HepG2 (cell line): ENCODE data around the gene QRICH2. TPM values are rescaled to one million over a fixed set of nuclear protein-coding genes. Genes with fewer than 3 reads are reported as not detected.

Experiments used
- ATAC-seq: fragments of 200-7000 bp; cut with Tn5 transposase; 3 replicates; pipeline ENCODE4 v1.9.1; 2020; ENCODE audit warnings: mild to moderate bottlenecking, moderate library complexity
- BruUV-seq: library from RNA; stranded (reverse); fragments of 400-500 nt; replicated peaks from 2 replicates; lab custom pipeline; 2021; lab: Mats Ljungman, UMichigan
- CTCF ChIA-PET: fragments of 300-600 bp; formaldehyde crosslinking; extraction: SDS; loops from one replicate; lab custom pipeline; 2021; ENCODE audit warnings: low total read pairs, inconsistent platforms, low intra/inter-chr PET ratio; lab: Yijun Ruan, JAX
- POLR2A ChIA-PET: fragments of 350-600 bp; sonication (Branson Sonifier 250); formaldehyde crosslinking; loops from one replicate; lab custom pipeline; 2020; ENCODE audit warnings: antibody characterized with exemption, inconsistent platforms; lab: Yijun Ruan, JAX
- DNase-seq: peaks from one replicate; pipeline ENCODE4 v3.0.0-alpha.2; 2015; ENCODE audit warnings: low spot score
- FAIRE-seq: peaks from 3 replicates; lab custom pipeline; 2011; peaks lifted over from hg19 to GRCh38; lab: Jason Lieb, UNC
- H2AFZ ChIP-seq: one replicate; pipeline ENCODE4 v1.6.1; 2011; ENCODE audit warnings: low read length, inconsistent platforms
- H3K27ac ChIP-seq: fragments of 300-600 bp; 3 replicates; pipeline ENCODE4 v1.8.0; 2011; ENCODE audit warnings: mixed run types, mild to moderate bottlenecking, mixed read lengths, low read length, inconsistent platforms; ENCODE audit not compliant: insufficient read depth; ENCODE audit errors: extremely low read length
- H3K27me3 ChIP-seq, 2 experiments: fragments of 200-600 bp in 1 of 2; 2 replicates in 1 of 2; 3 replicates in 1 of 2; pipeline versions ENCODE4 v1.6.0 to v1.8.0; 2011; ENCODE audit warnings: low read length in 2 of 2, mild to moderate bottlenecking in 2 of 2, moderate library complexity in 2 of 2, inconsistent platforms in 1 of 2; ENCODE audit not compliant: insufficient read depth in 2 of 2, control insufficient read depth in 1 of 2
- H3K36me3 ChIP-seq, 2 experiments: fragments of 200-600 bp in 1 of 2; replicated peaks in 1 of 2; 2 replicates in 1 of 2; 3 replicates in 1 of 2; pipeline versions ENCODE4 v1.5.1 to v1.8.0; 2011; ENCODE audit warnings: low read length in 2 of 2, inconsistent platforms in 1 of 2; ENCODE audit not compliant: insufficient read depth in 2 of 2, control insufficient read depth in 1 of 2
- H3K4me1 ChIP-seq: 2 replicates; pipeline ENCODE4 v1.5.1; 2012; ENCODE audit warnings: low read length, inconsistent platforms; ENCODE audit not compliant: insufficient read depth
- H3K4me2 ChIP-seq: 2 replicates; pipeline ENCODE4 v1.6.0; 2011; ENCODE audit warnings: low read depth, low read length, inconsistent platforms
- H3K4me3 ChIP-seq, 3 experiments: fragments of 200-600 bp in 1 of 3; sonication (generic), shearing (Covaris generic) in 1 of 3; replicated peaks in 1 of 3; 2 replicates each; pipeline ENCODE4 v1.5.1; 2011 to 2016; ENCODE audit warnings: low read length in 3 of 3, inconsistent platforms in 2 of 3, low read depth in 2 of 3, mild to moderate bottlenecking in 2 of 3, control low read depth in 1 of 3, mixed read lengths in 1 of 3; ENCODE audit not compliant: insufficient read depth in 1 of 3
- H3K79me2 ChIP-seq: one replicate; pipeline ENCODE4 v1.6.1; 2011; ENCODE audit warnings: low read length, inconsistent platforms; ENCODE audit not compliant: insufficient read depth
- H3K9ac ChIP-seq: 2 replicates; pipeline ENCODE4 v1.6.0; 2011; ENCODE audit warnings: mild to moderate bottlenecking, low read depth, low read length, inconsistent platforms; ENCODE audit not compliant: insufficient read depth
- H3K9me3 ChIP-seq: 2 replicates; pipeline ENCODE4 v1.5.1; 2012; ENCODE audit warnings: mild to moderate bottlenecking, low read length
- H4K20me1 ChIP-seq: 2 replicates; pipeline ENCODE4 v1.6.0; 2011; ENCODE audit warnings: inconsistent platforms, mild to moderate bottlenecking, low read length, moderate library complexity; ENCODE audit not compliant: insufficient read depth
- AHR ChIP-seq: IDR thresholded peaks from 2 replicates; pipeline ENCODE4 v1.6.1; 2018; ENCODE audit warnings: missing genetic modification reagents, missing compliant biosample characterization
- E2F2 ChIP-seq: sonication (generic); formaldehyde crosslinking; IDR thresholded peaks from 2 replicates; pipeline ENCODE4 v1.4.0; 2020; ENCODE audit warnings: missing genetic modification reagents, borderline replicate concordance
- SOX6 ChIP-seq, 2 experiments: fragments of 450-650 bp in 1 of 2; sonication (generic) in 1 of 2; formaldehyde crosslinking in 1 of 2; IDR thresholded peaks; 2 replicates each; pipeline versions ENCODE4 v1.4.0 to v1.6.1; 2017 to 2020; ENCODE audit warnings: antibody characterized with exemption in 1 of 2, mild to moderate bottlenecking in 1 of 2, missing genetic modification reagents in 1 of 2
- XBP1 ChIP-seq: sonication (generic); formaldehyde crosslinking; IDR thresholded peaks from 2 replicates; pipeline ENCODE4 v1.5.0; 2020; ENCODE audit warnings: missing genetic modification reagents
- ZKSCAN8 ChIP-seq: IDR thresholded peaks from 2 replicates; pipeline ENCODE4 v1.6.1; 2016; ENCODE audit warnings: borderline replicate concordance, missing genetic modification reagents, missing compliant biosample characterization
- ZNF333 ChIP-seq: sonication (generic); formaldehyde crosslinking; IDR thresholded peaks from 2 replicates; pipeline ENCODE4 v1.4.0; 2020; ENCODE audit warnings: mild to moderate bottlenecking, missing genetic modification reagents, borderline replicate concordance
- ZNF549 ChIP-seq: sonication (generic); formaldehyde crosslinking; IDR thresholded peaks from 2 replicates; pipeline ENCODE4 v1.5.0; 2020; ENCODE audit warnings: missing genetic modification reagents
- ZNF616 ChIP-seq: sonication (generic); formaldehyde crosslinking; IDR thresholded peaks from 2 replicates; pipeline ENCODE4 v1.5.0; 2020; ENCODE audit warnings: low read depth, mild to moderate bottlenecking, missing genetic modification reagents
- ZNF639 ChIP-seq: conservative IDR thresholded peaks from 2 replicates; pipeline ENCODE4 v1.6.1; 2018; ENCODE audit warnings: missing genetic modification reagents
- ZNF646 ChIP-seq: sonication (generic); formaldehyde crosslinking; IDR thresholded peaks from 2 replicates; pipeline ENCODE4 v1.9.0; 2021; ENCODE audit warnings: mild to moderate bottlenecking, missing genetic modification reagents
- WGBS: methylation state at CpG from one replicate; pipeline ENCODE4 v1.1.6; 2017; ENCODE audit warnings: low lambda C conversion rate; 5-methylcytosine and 5-hydroxymethylcytosine counted together
- in situ Hi-C: cut with HindIII; loops from 2 replicates; pipeline ENCODE4 v1.10.0; 2017; ENCODE audit warnings: low pct_unique_long_range_greater_than_20kb; ENCODE audit not compliant: extremely low pct_ligation_motif_present
- intact Hi-C: fragments of 100-400 bp; cut with micrococcal nuclease; formaldehyde crosslinking; loops from one replicate; pipeline ENCODE4 v1.10.0; 2022; ENCODE audit not compliant: unreplicated experiment
- polyA plus RNA-seq, 8 experiments: library from polyadenylated mRNA; depleted of rRNA in 3 of 8; stranded (reverse) in 7 of 8; unstranded in 1 of 8; fragments of >200 nt; fragmentation: Illumina TruSeq in 4 of 8; extraction: Trizol in 4 of 8; gene quantifications; 2 replicates each; pipeline versions ENCODE4 v1.2.1 to v1.2.3, GENCODE V29; 2011 to 2016; ENCODE audit warnings: low read depth in 4 of 8, missing spikeins in 1 of 8, mixed read lengths in 1 of 8; ENCODE audit not compliant: insufficient read depth in 1 of 8
- total RNA-seq, 5 experiments: library from RNA; depleted of rRNA; stranded (reverse); fragments of >200 nt; fragmentation: Illumina TruSeq; extraction: Trizol; gene quantifications; 2 replicates each; pipeline ENCODE4 v1.2.3, GENCODE V29; 2016; ENCODE audit warnings: low read depth in 1 of 5

Gene QRICH2
- total and polyA plus RNA-seq, 2 of the 13 experiments (the other 11 are each of a cell fraction or from before 2014, with no cell fraction given), result 3.7 to 5.7 TPM

GRCh38 chr17:76236603-76237002, 71.5 kb downstream of the QRICH2 start:
- BruUV-seq, result no TSS peak
- peaks cover 8 to 24% of the 10 kb centered on the region in 2 experiments; a peak in 4 of 5 replicates for H3K27me3 ChIP-seq
- DNase-seq (no peak), FAIRE-seq (no peak), ATAC-seq (no peak)
- no peaks in the 10 kb centered on the region for H4K20me1 ChIP-seq
- no peak for TF ChIP-seq ZKSCAN8 (CRISPR knock-in tag)
- no peaks in the 10 kb centered on the region for H3K79me2 ChIP-seq
- no peak overlapping the region for H2AFZ ChIP-seq
- no peak overlapping the region for H3K4me3 ChIP-seq
- no peak overlapping the region for H3K9ac ChIP-seq
- H3K36me3 ChIP-seq, result no peaks in the 10 kb centered on the region
- peaks cover 38% of the 10 kb centered on the region for H3K4me1 ChIP-seq
- H3K4me2 ChIP-seq, result no peak overlapping the region
- POLR2A ChIA-PET, result no interaction called here
- H3K27ac ChIP-seq, result no peak overlapping the region
- in situ Hi-C loops, result no loop called here
- H3K9me3 ChIP-seq, result no peaks in the 10 kb centered on the region
- intact Hi-C loops, result no loop called here
- CTCF ChIA-PET, result no interaction called here

DNA sequence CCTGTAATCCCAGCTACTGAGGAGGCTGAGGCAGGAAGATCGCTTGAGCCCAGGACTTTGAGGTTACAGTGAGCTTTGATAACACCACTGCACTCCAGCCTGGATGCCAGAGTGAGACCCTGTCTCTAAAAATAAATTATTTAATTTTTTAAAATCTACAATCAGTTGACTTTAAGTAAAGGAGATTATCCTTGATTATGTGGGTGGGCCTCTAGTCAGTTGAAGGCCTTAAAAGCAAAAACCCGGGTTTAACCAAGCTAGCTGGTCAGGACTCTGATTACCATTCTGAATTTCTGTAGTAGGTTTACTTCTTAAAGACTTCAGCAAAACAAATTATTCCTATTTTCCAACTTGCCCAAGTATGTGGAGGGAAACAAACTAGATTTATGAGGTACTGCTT, 72.2 kb downstream of the QRICH2 start:
- Histone ChIP-seq H3K4me3 (no peak overlapping the region), H4K20me1 (no peaks in the 10 kb centered on the region), H3K9ac (no peak overlapping the region), H3K4me1 (peaks cover 31% of the 10 kb centered on the region), H3K9me3 (no peaks in the 10 kb centered on the region), H3K79me2 (no peaks in the 10 kb centered on the region), H3K27me3 (peaks cover 6 to 17% of the 10 kb centered on the region in 2 experiments; a peak in 4 of 5 replicates), H3K27ac (no peak overlapping the region), H3K36me3 (no peaks in the 10 kb centered on the region), H3K4me2 (no peak overlapping the region), H2AFZ (no peak overlapping the region)
- in situ Hi-C loops (no loop called here), intact Hi-C loops (no loop called here)
- WGBS, result 60% methylated on average over 2 of the region's 2 CpGs
- FAIRE-seq (peak; percentile 34), ATAC-seq (no peak), DNase-seq (no peak)
- ChIA-PET CTCF (no interaction called here), POLR2A (no interaction called here)
- BruUV-seq, result no TSS peak
- no peak for TF ChIP-seq ZNF646 (CRISPR knock-in tag)
- no peak for TF ChIP-seq ZNF549 (CRISPR knock-in tag)
- no peak for TF ChIP-seq SOX6 (IDR thresholded peaks at IDR 0.05)
- no peak for TF ChIP-seq SOX6 (CRISPR knock-in tag; IDR thresholded peaks at IDR 0.05)
- TF ChIP-seq ZNF616 (CRISPR knock-in tag), result no peak
- no peak for TF ChIP-seq E2F2 (CRISPR knock-in tag)
- TF ChIP-seq ZNF333 (CRISPR knock-in tag), result no peak
- no peak for TF ChIP-seq AHR (CRISPR knock-in tag)
- TF ChIP-seq ZNF639 (CRISPR knock-in tag), result no peak
- no peak for TF ChIP-seq XBP1
